Dendritic cell treated with granulocyte-macrophage colony-stimulating factor and Interleukin-4, amounts not matched to agents 40 ng/mL and 50 ng/mL, for 4 days (primary cell): ENCODE data around the gene RARB.

Source experiments
- H3K27ac Mint-ChIP-seq: one replicate; pipeline ENCODE4 v1.8.0; 2022; ENCODE audit warnings: mild to moderate bottlenecking, mixed read lengths
- H3K27me3 Mint-ChIP-seq: one replicate; pipeline ENCODE4 v1.8.0; 2022; ENCODE audit warnings: mild to moderate bottlenecking, mixed read lengths
- H3K36me3 Mint-ChIP-seq: one replicate; pipeline ENCODE4 v1.8.0; 2022; ENCODE audit warnings: low read depth, mixed read lengths
- H3K4me1 Mint-ChIP-seq: one replicate; pipeline ENCODE4 v1.8.0; 2022; ENCODE audit warnings: low read depth, mixed read lengths
- H3K4me3 Mint-ChIP-seq: one replicate; pipeline ENCODE4 v1.8.0; 2022; ENCODE audit warnings: mild to moderate bottlenecking, moderate library complexity, mixed read lengths
- H3K9me3 Mint-ChIP-seq: one replicate; pipeline ENCODE4 v1.8.0; 2022; ENCODE audit warnings: mixed read lengths
- intact Hi-C: fragments of 100-400 bp; cut with micrococcal nuclease; formaldehyde crosslinking; loops from one replicate; pipeline ENCODE4 v1.15.0; 2022

Gene RARB

GRCh38 chr3:25461946-25462345, 33.9 kb downstream of the RARB start:
- intact Hi-C loops, result no loop called here
- Mint-ChIP-seq H3K36me3 (no peaks in the 10 kb centered on the region), H3K4me1 (peaks cover 8% of the 10 kb centered on the region), H3K27me3 (no peaks in the 10 kb centered on the region), H3K4me3 (no peak overlapping the region), H3K27ac (no peak overlapping the region), H3K9me3 (no peaks in the 10 kb centered on the region)

GRCh38 chr3:25462495-25462894, 34.4 kb downstream of the RARB start:
- no peaks in the 10 kb centered on the region for H3K27me3 Mint-ChIP-seq
- no peaks in the 10 kb centered on the region for H3K9me3 Mint-ChIP-seq
- H3K36me3 Mint-ChIP-seq, result no peaks in the 10 kb centered on the region
- no peak overlapping the region for H3K27ac Mint-ChIP-seq
- intact Hi-C loops, result no loop called here
- peaks cover 8% of the 10 kb centered on the region for H3K4me1 Mint-ChIP-seq
- no peak overlapping the region for H3K4me3 Mint-ChIP-seq

- H3K9me3 Mint-ChIP-seq, result no peaks in the 10 kb centered on the region
- intact Hi-C loops, result no loop called here
- no peak overlapping the region for H3K4me3 Mint-ChIP-seq
- no peaks in the 10 kb centered on the region for H3K27me3 Mint-ChIP-seq
- H3K27ac Mint-ChIP-seq, result no peak overlapping the region
- no peaks in the 10 kb centered on the region for H3K36me3 Mint-ChIP-seq
- H3K4me1 Mint-ChIP-seq, result peaks cover 8% of the 10 kb centered on the region
Observed at GRCh38 chr3:25463836-25464418, 35.9 kb downstream of the RARB start.

GRCh38 chr3:25465266-25465860, 37.3 kb downstream of the RARB start:
- Mint-ChIP-seq H3K27me3 (no peaks in the 10 kb centered on the region), H3K36me3 (no peaks in the 10 kb centered on the region), H3K4me3 (no peak overlapping the region), H3K27ac (no peak overlapping the region), H3K4me1 (peaks cover 8% of the 10 kb centered on the region), H3K9me3 (no peaks in the 10 kb centered on the region)
- intact Hi-C loops, result no loop called here

GRCh38 chr3:25468866-25469319, 40.8 kb downstream of the RARB start:
- no peaks in the 10 kb centered on the region for H3K9me3 Mint-ChIP-seq
- H3K27ac Mint-ChIP-seq, result no peak overlapping the region
- peaks cover 11% of the 10 kb centered on the region for H3K4me1 Mint-ChIP-seq
- no peak overlapping the region for H3K4me3 Mint-ChIP-seq
- no peaks in the 10 kb centered on the region for H3K36me3 Mint-ChIP-seq
- intact Hi-C loops, result no loop called here
- peaks cover 2% of the 10 kb centered on the region for H3K27me3 Mint-ChIP-seq

- H3K4me1 Mint-ChIP-seq, result peaks cover 11% of the 10 kb centered on the region
- H3K36me3 Mint-ChIP-seq, result no peaks in the 10 kb centered on the region
- no peak overlapping the region for H3K27ac Mint-ChIP-seq
- intact Hi-C loops, result no loop called here
- H3K9me3 Mint-ChIP-seq, result no peaks in the 10 kb centered on the region
- H3K27me3 Mint-ChIP-seq, result peaks cover 2% of the 10 kb centered on the region
- no peak overlapping the region for H3K4me3 Mint-ChIP-seq
Observed at GRCh38 chr3:25469558-25469957, 41.5 kb downstream of the RARB start.

GRCh38 chr3:25471081-25471768, 43.2 kb downstream of the RARB start:
- Mint-ChIP-seq H3K27ac (no peak overlapping the region), H3K36me3 (no peaks in the 10 kb centered on the region), H3K4me1 (peaks cover 11% of the 10 kb centered on the region), H3K9me3 (no peaks in the 10 kb centered on the region), H3K27me3 (peaks cover 2% of the 10 kb centered on the region), H3K4me3 (peak overlapping the region; percentile 44)
- intact Hi-C loops, result no loop called here

GRCh38 chr3:25472153-25472552, 44.1 kb downstream of the RARB start:
- intact Hi-C loops, result no loop called here
- H3K9me3 Mint-ChIP-seq, result no peaks in the 10 kb centered on the region
- no peak overlapping the region for H3K4me3 Mint-ChIP-seq
- H3K27me3 Mint-ChIP-seq, result peaks cover 2% of the 10 kb centered on the region
- no peaks in the 10 kb centered on the region for H3K36me3 Mint-ChIP-seq
- H3K4me1 Mint-ChIP-seq, result peaks cover 11% of the 10 kb centered on the region
- H3K27ac Mint-ChIP-seq, result no peak overlapping the region

- Mint-ChIP-seq H3K27me3 (peaks cover 2% of the 10 kb centered on the region), H3K9me3 (no peaks in the 10 kb centered on the region), H3K4me1 (peaks cover 11% of the 10 kb centered on the region), H3K27ac (no peak overlapping the region), H3K4me3 (no peak overlapping the region), H3K36me3 (no peaks in the 10 kb centered on the region)
- intact Hi-C loops, result no loop called here
Observed at GRCh38 chr3:25472731-25473130, 44.7 kb downstream of the RARB start.

GRCh38 chr3:25473246-25473645, 45.2 kb downstream of the RARB start:
- H3K4me1 Mint-ChIP-seq, result peaks cover 11% of the 10 kb centered on the region
- no peak overlapping the region for H3K27ac Mint-ChIP-seq
- intact Hi-C loops, result no loop called here
- H3K36me3 Mint-ChIP-seq, result no peaks in the 10 kb centered on the region
- no peak overlapping the region for H3K4me3 Mint-ChIP-seq
- no peaks in the 10 kb centered on the region for H3K9me3 Mint-ChIP-seq
- peaks cover 2% of the 10 kb centered on the region for H3K27me3 Mint-ChIP-seq

GRCh38 chr3:25474052-25474451, 46.0 kb downstream of the RARB start:
- Mint-ChIP-seq H3K4me1 (peaks cover 11% of the 10 kb centered on the region), H3K27me3 (peaks cover 2% of the 10 kb centered on the region), H3K36me3 (no peaks in the 10 kb centered on the region), H3K9me3 (no peaks in the 10 kb centered on the region), H3K27ac (no peak overlapping the region), H3K4me3 (no peak overlapping the region)
- intact Hi-C loops, result no loop called here

- Mint-ChIP-seq H3K27me3 (peaks cover 2% of the 10 kb centered on the region), H3K27ac (no peak overlapping the region)
Observed at GRCh38 chr3:25476639-25477038, 48.6 kb downstream of the RARB start.

GRCh38 chr3:25478211-25478757, 50.2 kb downstream of the RARB start:
- no peaks in the 10 kb centered on the region for H3K9me3 Mint-ChIP-seq
- intact Hi-C loops, result no loop called here
- H3K4me3 Mint-ChIP-seq, result no peak overlapping the region
- H3K27ac Mint-ChIP-seq, result no peak overlapping the region
- H3K27me3 Mint-ChIP-seq, result no peaks in the 10 kb centered on the region
- no peaks in the 10 kb centered on the region for H3K36me3 Mint-ChIP-seq
- no peaks in the 10 kb centered on the region for H3K4me1 Mint-ChIP-seq

More at GRCh38 chr3:25476639-25477038, 48.6 kb downstream of the RARB start:
- H3K4me1 Mint-ChIP-seq, result peaks cover 5% of the 10 kb centered on the region
- no peaks in the 10 kb centered on the region for H3K36me3 Mint-ChIP-seq
- no peaks in the 10 kb centered on the region for H3K9me3 Mint-ChIP-seq
- intact Hi-C loops, result no loop called here
- no peak overlapping the region for H3K4me3 Mint-ChIP-seq

- Mint-ChIP-seq H3K9me3 (no peaks in the 10 kb centered on the region), H3K4me1 (no peaks in the 10 kb centered on the region), H3K27ac (no peak overlapping the region), H3K4me3 (no peak overlapping the region), H3K27me3 (no peaks in the 10 kb centered on the region), H3K36me3 (no peaks in the 10 kb centered on the region)
- intact Hi-C loops, result no loop called here
Observed at GRCh38 chr3:25478964-25479726, 51.1 kb downstream of the RARB start.
